NCI-H1417 (cell line): ENCODE data around the gene TRIM68.

Experiments used
- DNase-seq, 3 experiments: peaks; one replicate each; lab custom pipeline; 2025; lab: John Stamatoyannopoulos, UW

Gene TRIM68

GRCh38 chr11:4607781-4608666 lies at the start of gene TRIM68:
Gene TRIM68 (minus strand): TSS chr11:4608231. CDS start chr11:4605504, 2,727 bp downstream.
- DNase-seq = peak; percentile 37 to 68 (median 49)

GRCh38 chr11:4654635-4655369 lies 46.8 kb upstream of the TRIM68 start:
- no peak for DNase-seq

GRCh38 chr11:4647766-4648165 lies 39.7 kb upstream of the TRIM68 start:
- DNase-seq = peak in 1 of 3 experiments; percentile 5

- DNase-seq = no peak
Observed at GRCh38 chr11:4645974-4646373, 37.9 kb upstream of the TRIM68 start.

GRCh38 chr11:4644233-4644632 lies 36.2 kb upstream of the TRIM68 start:
- no peak for DNase-seq

- DNase-seq = no peak
Observed at GRCh38 chr11:4643682-4644081, 35.7 kb upstream of the TRIM68 start, which contains the start of gene OR51E1. Gene OR51E1 (plus strand): TSS chr11:4643982. CDS start chr11:4652527, 8,545 bp downstream.

GRCh38 chr11:4643076-4643475 lies 35.0 kb upstream of the TRIM68 start:
- DNase-seq = no peak

GRCh38 chr11:4642043-4642442 lies 34.0 kb upstream of the TRIM68 start:
- no peak for DNase-seq

GRCh38 chr11:4641501-4641900 lies 33.5 kb upstream of the TRIM68 start:
- no peak for DNase-seq

- DNase-seq = no peak
Observed at GRCh38 chr11:4639931-4640330, 31.9 kb upstream of the TRIM68 start.

- no peak for DNase-seq
Observed at GRCh38 chr11:4637662-4638047, 29.6 kb upstream of the TRIM68 start.

GRCh38 chr11:4636962-4637661 lies 29.1 kb upstream of the TRIM68 start, which contains the start of gene OR51D1:
Gene OR51D1 (plus strand): TSS chr11:4637477. CDS start chr11:4639791, 2,314 bp downstream.
- DNase-seq = peak; percentile 67 to 86 (median 84)

GRCh38 chr11:4636136-4636535 lies 28.1 kb upstream of the TRIM68 start:
- DNase-seq = no peak

- peak; percentile 67 to 92 (median 89) for DNase-seq
Observed at GRCh38 chr11:4626207-4627099, 18.4 kb upstream of the TRIM68 start.

GRCh38 chr11:4619514-4619913 lies 11.5 kb upstream of the TRIM68 start:
- no peak for DNase-seq

- DNase-seq = no peak
Observed at GRCh38 chr11:4615856-4616444, 7.9 kb upstream of the TRIM68 start.

- no peak for DNase-seq
Observed at GRCh38 chr11:4611986-4612385, 4.0 kb upstream of the TRIM68 start.

- DNase-seq = no peak
Observed at GRCh38 chr11:4610258-4610935, 2.4 kb upstream of the TRIM68 start.

- peak in 1 of 3 experiments; percentile 22 for DNase-seq
Observed at GRCh38 chr11:4607096-4607495, 935 bp downstream of the TRIM68 start.
